GM12878 (cell line): ENCODE results near the gene MRPS14. TPM values are rescaled to one million over a fixed set of nuclear protein-coding genes. Genes with fewer than 3 reads are reported as not detected.

Experiments used
- ATAC-seq: fragments of 200-7000 bp; cut with Tn5 transposase; 3 replicates; pipeline ENCODE4 v1.9.1; 2020; ENCODE audit warnings: mild to moderate bottlenecking, moderate library complexity
- BruUV-seq: library from RNA; stranded (reverse); fragments of 400-500 nt; replicated peaks from 2 replicates; lab custom pipeline; 2021; lab: Mats Ljungman, UMichigan
- CTCF ChIA-PET: fragments of 300-600 bp; sonication (Branson Sonifier 250); formaldehyde crosslinking; extraction: SDS; loops from one replicate; lab custom pipeline; 2021; ENCODE audit warnings: inconsistent platforms; lab: Yijun Ruan, JAX
- POLR2A ChIA-PET: fragments of 350-600 bp; formaldehyde crosslinking; extraction: SDS; loops from one replicate; lab custom pipeline; 2021; ENCODE audit warnings: inconsistent platforms; lab: Charles Lee
- RAD21 ChIA-PET: fragments of 300-600 bp; sonication (Branson Sonifier 250); formaldehyde crosslinking; loops from one replicate; lab custom pipeline; 2023; ENCODE audit warnings: antibody characterized with exemption; ENCODE audit not compliant: unreplicated experiment; lab: Charles Lee
- SMC1A ChIA-PET: fragments of 300-600 bp; sonication (Branson Sonifier 250); formaldehyde crosslinking; loops from one replicate; lab custom pipeline; 2023; ENCODE audit not compliant: unreplicated experiment, uncharacterized antibody; lab: Charles Lee
- DNase-seq: peaks from one replicate; pipeline ENCODE4 v3.0.0-alpha.2; 2011; ENCODE audit warnings: low read depth, low spot score
- FAIRE-seq: peaks from 3 replicates; lab custom pipeline; 2011; peaks lifted over from hg19 to GRCh38; lab: Jason Lieb, UNC
- H2AFZ ChIP-seq: 2 replicates; pipeline ENCODE4 v1.6.0; 2011; ENCODE audit warnings: low read depth, low read length, control low read depth; ENCODE audit not compliant: control insufficient read depth
- H3K27ac ChIP-seq: 2 replicates; pipeline ENCODE4 v1.5.1; 2011; ENCODE audit warnings: control low read depth; ENCODE audit not compliant: control insufficient read depth, insufficient read depth
- H3K27me3 ChIP-seq, 2 experiments: replicated peaks in 1 of 2; 2 replicates each; pipeline versions ENCODE4 v1.6.0 to v1.6.1; 2011; ENCODE audit warnings: low read length in 1 of 2; ENCODE audit not compliant: control insufficient read depth in 2 of 2, insufficient read depth in 2 of 2
- H3K36me3 ChIP-seq, 2 experiments: 2 replicates each; pipeline ENCODE4 v1.5.1; 2011; ENCODE audit warnings: low read length in 1 of 2; ENCODE audit not compliant: control insufficient read depth in 2 of 2, insufficient read depth in 2 of 2
- H3K4me1 ChIP-seq: 2 replicates; pipeline ENCODE4 v1.6.1; 2011; ENCODE audit warnings: mild to moderate bottlenecking, low read length, moderate library complexity, mixed read lengths; ENCODE audit not compliant: control insufficient read depth, insufficient read depth
- H3K4me2 ChIP-seq: 2 replicates; pipeline ENCODE4 v1.6.0; 2011; ENCODE audit warnings: control low read depth; ENCODE audit not compliant: control insufficient read depth, insufficient read depth
- H3K4me3 ChIP-seq: fragments of 200-600 bp; sonication (generic); 2 replicates; pipeline ENCODE4 v1.5.1; 2016
- H3K79me2 ChIP-seq: 2 replicates; pipeline ENCODE4 v1.6.0; 2011; ENCODE audit warnings: low read length; ENCODE audit not compliant: control insufficient read depth, insufficient read depth
- H3K9ac ChIP-seq: 2 replicates; pipeline ENCODE4 v1.8.0; 2011; ENCODE audit warnings: low read length, control low read depth, mixed read lengths; ENCODE audit not compliant: control insufficient read depth, insufficient read depth
- H3K9me3 ChIP-seq: replicated peaks from 3 replicates; pipeline ENCODE4 v1.5.1; 2011; ENCODE audit warnings: mild to moderate bottlenecking, low read length; ENCODE audit not compliant: control insufficient read depth, insufficient read depth
- H4K20me1 ChIP-seq: 2 replicates; pipeline ENCODE4 v1.6.0; 2011; ENCODE audit not compliant: control insufficient read depth, insufficient read depth
- GABPA ChIP-seq: IDR thresholded peaks from 2 replicates; pipeline ENCODE4 v1.6.1; 2014; ENCODE audit warnings: antibody characterized with exemption, low read depth, mild to moderate bottlenecking, inconsistent platforms
- IKZF2 ChIP-seq, 2 experiments: fragments of 450-650 bp; IDR thresholded peaks; 2 replicates each; pipeline ENCODE4 v1.6.1; 2017; ENCODE audit warnings: mild to moderate bottlenecking in 2 of 2, moderate library complexity in 2 of 2
- KDM1A ChIP-seq: fragments of 200-600 bp; sonication (generic); IDR thresholded peaks from 2 replicates; pipeline ENCODE4 v1.6.1; 2016; ENCODE audit warnings: borderline replicate concordance
- MEF2A ChIP-seq: IDR thresholded peaks from 2 replicates; pipeline ENCODE4 v1.6.1; 2011; ENCODE audit warnings: low read depth, mild to moderate bottlenecking, low read length, moderate library complexity; ENCODE audit not compliant: insufficient read depth
- MEF2B ChIP-seq: fragments of 450-650 bp; IDR thresholded peaks from 2 replicates; pipeline ENCODE4 v1.6.1; 2018; ENCODE audit warnings: mild to moderate bottlenecking, moderate library complexity; ENCODE audit not compliant: partially characterized antibody, poor library complexity, severe bottlenecking
- MXI1 ChIP-seq: fragments of 150-350 bp; IDR thresholded peaks from 2 replicates; pipeline ENCODE4 v1.6.1; 2011; ENCODE audit warnings: low read depth, mild to moderate bottlenecking, inconsistent platforms, low read length, improper control_type of control experiment
- NBN ChIP-seq: fragments of 450-650 bp; IDR thresholded peaks from 2 replicates; pipeline ENCODE4 v1.6.1; 2016
- NFYA ChIP-seq: IDR thresholded peaks from 2 replicates; pipeline ENCODE4 v1.6.1; 2011; ENCODE audit warnings: low read depth, mild to moderate bottlenecking, low read length, improper control_type of control experiment, borderline replicate concordance
- SIN3A ChIP-seq: IDR thresholded peaks from 2 replicates; pipeline ENCODE4 v1.6.1; 2012; ENCODE audit warnings: low read depth, low read length, improper control_type of control experiment
- SMARCA5 ChIP-seq: fragments of 450-650 bp; IDR thresholded peaks from 2 replicates; pipeline ENCODE4 v1.6.1; 2017; ENCODE audit warnings: mild to moderate bottlenecking
- STAT1 ChIP-seq: fragments of 450-650 bp; conservative IDR thresholded peaks from 2 replicates; pipeline ENCODE4 v1.6.1; 2014; ENCODE audit warnings: antibody characterized with exemption, mild to moderate bottlenecking
- STAT3 ChIP-seq: IDR thresholded peaks from 2 replicates; pipeline ENCODE4 v1.6.1; 2011; ENCODE audit warnings: low read depth, low read length, improper control_type of control experiment
- SUZ12 ChIP-seq: fragments of 200-600 bp; sonication (generic); IDR thresholded peaks from one replicate; pipeline ENCODE4 v1.6.1; 2018; ENCODE audit warnings: antibody characterized with exemption, mild to moderate bottlenecking; ENCODE audit not compliant: unreplicated experiment
- TCF7 ChIP-seq: IDR thresholded peaks from 2 replicates; pipeline ENCODE4 v1.6.1; 2014; ENCODE audit warnings: antibody characterized with exemption, borderline replicate concordance
- ZBTB4 ChIP-seq: fragments of 450-650 bp; formaldehyde crosslinking; IDR thresholded peaks from 2 replicates; pipeline ENCODE4 v1.4.0; 2022; ENCODE audit warnings: mild to moderate bottlenecking, moderate library complexity
- ZNF217 ChIP-seq: fragments of 450-650 bp; IDR thresholded peaks from 2 replicates; pipeline ENCODE4 v1.6.1; 2017; ENCODE audit warnings: antibody characterized with exemption, mild to moderate bottlenecking
- ZNF687 ChIP-seq: fragments of 450-650 bp; IDR thresholded peaks from 2 replicates; pipeline ENCODE4 v1.6.1; 2017; ENCODE audit warnings: mild to moderate bottlenecking, moderate library complexity
- WGBS: methylation state at CpG from one replicate; pipeline ENCODE4 v1.1.6; 2016; ENCODE audit warnings: low lambda C conversion rate; ENCODE audit not compliant: insufficient replicate concordance, insufficient coverage; ENCODE audit errors: missing lambda C conversion rate; 5-methylcytosine and 5-hydroxymethylcytosine counted together
- in situ Hi-C: fragments of 300-500 bp; cut with MboI; formaldehyde crosslinking; loops from 9 replicates; pipeline ENCODE4 v1.14.3; 2018; ENCODE audit warnings: mixed read lengths
- intact Hi-C: fragments of 100-400 bp; cut with micrococcal nuclease; formaldehyde crosslinking; loops from one replicate; pipeline ENCODE4 v1.14.2; 2022; ENCODE audit not compliant: unreplicated experiment
- polyA plus RNA-seq, 11 experiments: library from polyadenylated mRNA; depleted of rRNA in 4 of 11; unstranded in 6 of 11; stranded (reverse) in 5 of 11; fragments of >200 nt; fragmentation: Nextera tagmentation in 4 of 11; fragmentation: Illumina TruSeq in 1 of 11; extraction: Ambion mirVana in 4 of 11; extraction: Trizol in 1 of 11; gene quantifications; 1 replicate in 1 of 11; 2 replicates in 10 of 11; pipeline versions ENCODE4 v1.2.1 to v1.2.3, GENCODE V29; 2011 to 2016; ENCODE audit warnings: inconsistent platforms in 2 of 11, missing spikeins in 2 of 11, low read depth in 1 of 11
- total RNA-seq, 4 experiments: library from RNA; depleted of rRNA in 3 of 4; stranded (reverse); fragments of >200 nt in 3 of 4; fragmentation: Illumina TruSeq in 1 of 4; extraction: Trizol in 1 of 4; gene quantifications; 2 replicates each; pipeline versions ENCODE4 v1.2.1 to v1.2.3, GENCODE V29; 2013 to 2021

MRPS14 gene
- total and polyA plus RNA-seq, 10 of the 15 experiments (the other 5 are each of a cell fraction or from before 2014, with no cell fraction given) = 31.1 to 224 (median 50.4) TPM

DNA sequence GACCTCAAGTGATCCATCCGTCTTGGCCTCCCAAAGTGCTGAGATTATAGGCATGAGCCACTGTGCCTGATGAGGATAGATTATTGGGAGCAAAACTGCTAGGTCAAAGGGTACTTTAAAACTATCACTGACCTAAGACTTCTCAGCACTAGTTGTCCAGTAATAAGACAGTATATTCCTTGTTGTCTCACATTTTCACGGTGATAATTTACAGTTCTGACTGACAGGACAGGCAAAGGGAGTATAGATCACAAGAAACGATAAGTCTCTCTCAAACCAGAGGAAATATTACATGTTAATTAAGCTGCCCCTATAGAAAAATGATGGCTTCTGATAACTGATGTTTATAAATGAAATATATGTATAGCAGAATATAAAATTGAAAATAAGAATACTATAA lies 3.7 kb downstream of the MRPS14 start (continued):
- no peak for TF ChIP-seq ZNF687
- TF ChIP-seq TCF7 = no peak
- TF ChIP-seq IKZF2 (IDR thresholded peaks at IDR 0.05) = no peak
- TF ChIP-seq SIN3A = no peak
- TF ChIP-seq STAT1 = no peak
- no peak for TF ChIP-seq ZNF217
- TF ChIP-seq KDM1A = no peak
- TF ChIP-seq SUZ12 = no peak
- TF ChIP-seq, all 136 proteins: peak for 0

- SMC1A ChIA-PET = interaction anchor here (0.6 to 1.6 kb wide), 2 partner anchors 15 to 1497 kb away, joined by 3 to 6 read pairs; no protein-coding TSS in a partner anchor
- POLR2A ChIA-PET = interaction anchor here (0.5 to 1.9 kb wide), 3 partner anchors 8 to 1234 kb away, joined by 5 to 14 read pairs (median 5); partner anchors contain the start of gene MRPS14
- Histone ChIP-seq H3K27ac (no peak overlapping the region), H4K20me1 (no peaks in the 10 kb centered on the region), H3K9ac (no peak overlapping the region), H3K36me3 (peaks cover 5 to 34% of the 10 kb centered on the region in 2 experiments), H3K79me2 (no peaks in the 10 kb centered on the region; the same call in none of the 2 replicates), H3K4me1 (no peaks in the 10 kb centered on the region), H3K27me3 (no peaks in the 10 kb centered on the region), H3K4me2 (no peak overlapping the region), H3K4me3 (no peak overlapping the region), H3K9me3 (no peaks in the 10 kb centered on the region), H2AFZ (no peak overlapping the region)
- no TSS peak for BruUV-seq
- RAD21 ChIA-PET = no interaction called here
- no peak for TF ChIP-seq NBN
- no peak for TF ChIP-seq MEF2A
- no peak for TF ChIP-seq MXI1
- no peak for TF ChIP-seq NFYA
- TF ChIP-seq GABPA = no peak
- TF ChIP-seq SMARCA5 = no peak
- TF ChIP-seq ZBTB4 (CRISPR knock-in tag) = no peak
- no peak for TF ChIP-seq MEF2B
- TF ChIP-seq STAT3 = no peak
- CTCF ChIA-PET = interaction anchor here (0.6 to 1.5 kb wide), 3 partner anchors 12 to 137 kb away, joined by 3 to 4 read pairs (median 3); no protein-coding TSS in a partner anchor
- in situ Hi-C loops = no loop called here
- WGBS = 99% methylated on average over 4 of the region's 4 CpGs
- DNase-seq (no peak), ATAC-seq (no peak), FAIRE-seq (no peak)
- intact Hi-C loops = no loop called here
Measured at GRCh38 chr1:175015243-175015642, 8.0 kb downstream of the MRPS14 start.
